HTR-8/SVneo (cell line): ENCODE results near the gene TPRG1L.
A peak's percentile ranks its signal among the peaks of the same experiment; 100 is the strongest.
"Not testable (repeated sequence)": the region's sequence is repeated elsewhere in the genome, so short reads cannot be mapped to it uniquely, and the experiment has no call there.

Experiments used
- DNase-seq: peaks from one replicate; pipeline ENCODE4 v3.0.0; 2011; ENCODE audit warnings: low spot score, mixed read lengths; ENCODE audit not compliant: insufficient read length
- FAIRE-seq: peaks from 2 replicates; lab custom pipeline; 2011; peaks lifted over from hg19 to GRCh38; lab: Jason Lieb, UNC

Gene TPRG1L

GRCh38 chr1:3624200-3625136 lies at the start of gene TPRG1L:
Gene TPRG1L (plus strand): TSS chr1:3625015. CDS start chr1:3625073, 58 bp downstream.
- FAIRE-seq, result peak; percentile 93
- peak; percentile 96 for DNase-seq

GRCh38 chr1:3575515-3575914 lies 49.3 kb upstream of the TPRG1L start:
- DNase-seq, FAIRE-seq: not testable (repeated sequence)

GRCh38 chr1:3575993-3576392 lies 48.8 kb upstream of the TPRG1L start:
- FAIRE-seq (no peak), DNase-seq (no peak)

GRCh38 chr1:3577300-3577699 lies 47.5 kb upstream of the TPRG1L start:
- no peak for DNase-seq
- no peak for FAIRE-seq

- DNase-seq (no peak), FAIRE-seq (no peak)
Observed at GRCh38 chr1:3577711-3578432, 46.9 kb upstream of the TPRG1L start.

GRCh38 chr1:3578433-3578805 lies 46.4 kb upstream of the TPRG1L start:
- DNase-seq (no peak), FAIRE-seq (no peak)

- no peak for DNase-seq
- FAIRE-seq, result no peak
Observed at GRCh38 chr1:3578906-3579305, 45.9 kb upstream of the TPRG1L start.

- FAIRE-seq (no peak), DNase-seq (no peak)
Observed at GRCh38 chr1:3579626-3580025, 45.2 kb upstream of the TPRG1L start.

GRCh38 chr1:3580231-3580630 lies 44.6 kb upstream of the TPRG1L start:
- FAIRE-seq (no peak), DNase-seq (no peak)

- FAIRE-seq (no peak), DNase-seq (no peak)
Observed at GRCh38 chr1:3581296-3582036, 43.3 kb upstream of the TPRG1L start.

GRCh38 chr1:3583751-3584150 lies 41.1 kb upstream of the TPRG1L start:
- not testable (repeated sequence) for FAIRE-seq, DNase-seq

GRCh38 chr1:3584915-3585314 lies 39.9 kb upstream of the TPRG1L start:
- FAIRE-seq (no peak), DNase-seq (no peak)

- not testable (repeated sequence) for DNase-seq, FAIRE-seq
Observed at GRCh38 chr1:3585353-3585868, 39.4 kb upstream of the TPRG1L start.

GRCh38 chr1:3585940-3586568 lies 38.8 kb upstream of the TPRG1L start:
- FAIRE-seq, result peak; percentile 99

GRCh38 chr1:3586986-3587759 lies 37.6 kb upstream of the TPRG1L start:
- FAIRE-seq (no peak), DNase-seq (no peak)

More at GRCh38 chr1:3585940-3586568, 38.8 kb upstream of the TPRG1L start:
- no peak for DNase-seq

- no peak for DNase-seq
- FAIRE-seq, result no peak
Observed at GRCh38 chr1:3588395-3588794, 36.4 kb upstream of the TPRG1L start.

- DNase-seq, result no peak
- no peak for FAIRE-seq
Observed at GRCh38 chr1:3590139-3590763, 34.6 kb upstream of the TPRG1L start.
